GM12891 (cell line): ENCODE results near the gene PAK3.

Source experiments
- POLR2A ChIP-seq: IDR thresholded peaks from 2 replicates; pipeline ENCODE4 v1.6.1; 2011; ENCODE audit warnings: low read depth, low read length, control low read depth
- POLR2AphosphoS5 ChIP-seq: IDR thresholded peaks from 2 replicates; pipeline ENCODE4 v1.6.1; 2011; ENCODE audit warnings: low read depth, low read length, control low read depth
- POU2F2 ChIP-seq: IDR thresholded peaks from 2 replicates; pipeline ENCODE4 v1.6.1; 2011; ENCODE audit warnings: low read depth, mild to moderate bottlenecking, control low read depth, low read length, moderate library complexity
- SPI1 ChIP-seq: IDR thresholded peaks from 2 replicates; pipeline ENCODE4 v1.6.1; 2011; ENCODE audit warnings: low read depth, low read length, control low read depth
- TAF1 ChIP-seq: IDR thresholded peaks from 2 replicates; pipeline ENCODE4 v1.6.1; 2011; ENCODE audit warnings: low read depth, low read length, control low read depth

- no peak for TF ChIP-seq POLR2A
- no peak for TF ChIP-seq POLR2AphosphoS5
- no peak for TF ChIP-seq SPI1
- no peak for TF ChIP-seq TAF1
- no peak for TF ChIP-seq POU2F2
These were observed 24.3 kb upstream of the PAK3 start for GRCh38 chrX:111071542-111072277.
